ENCODE results near the gene COG5.

Gene COG5

DNA sequence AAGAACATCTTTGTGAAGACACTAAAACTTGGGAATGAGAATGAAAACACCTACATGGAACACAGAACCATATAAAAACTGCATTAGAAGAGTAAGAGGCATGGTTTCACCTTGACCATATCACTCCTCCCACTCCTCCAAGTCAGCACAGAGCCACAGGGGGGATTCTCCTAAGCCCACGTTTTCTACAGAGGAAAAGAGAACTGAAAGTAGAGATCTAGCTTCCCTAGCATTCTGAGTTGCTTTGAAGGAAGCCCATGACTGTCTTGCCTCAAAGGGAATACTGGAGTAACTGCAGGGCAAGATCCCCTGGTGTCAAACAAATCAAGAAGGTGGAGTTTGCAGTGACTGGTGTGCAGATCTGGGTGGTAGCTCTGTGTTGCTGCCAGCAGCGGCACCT, 351.0 kb downstream of the COG5 start:
- DNase-seq: no peak

GRCh38 chr7:107210400-107210799, 353.3 kb downstream of the COG5 start:
- DNase-seq: no peak

- DNase-seq: no peak
These were observed 354.2 kb downstream of the COG5 start for GRCh38 chr7:107209565-107209964.

GRCh38 chr7:107208563-107208962, 355.2 kb downstream of the COG5 start:
- no peak for DNase-seq

DNA sequence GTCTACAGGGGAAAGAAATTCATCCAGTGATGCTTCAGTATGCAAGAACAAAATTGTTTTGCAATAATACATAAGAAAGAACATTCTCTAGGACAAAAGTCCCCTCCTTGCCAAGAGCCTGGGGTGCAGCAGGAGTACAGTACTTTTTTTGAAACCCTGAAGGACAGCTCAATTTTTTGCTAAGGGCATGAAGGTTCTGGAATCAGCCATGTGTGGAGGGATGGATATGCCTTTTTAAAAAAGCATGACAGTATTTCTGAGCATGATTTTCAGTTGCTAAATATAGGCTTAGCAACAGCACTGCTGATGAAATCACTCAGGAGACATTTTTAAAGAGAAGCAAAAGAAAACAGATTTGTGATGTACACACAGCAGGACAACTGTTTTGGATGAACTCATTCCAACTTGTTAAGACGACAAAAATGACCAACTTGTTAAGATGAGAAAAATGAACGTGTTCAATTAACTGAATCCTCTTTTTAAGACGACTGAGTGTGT, 355.6 kb downstream of the COG5 start:
- no peak for DNase-seq

GRCh38 chr7:107207459-107207858, 356.3 kb downstream of the COG5 start:
- no peak for DNase-seq

DNA sequence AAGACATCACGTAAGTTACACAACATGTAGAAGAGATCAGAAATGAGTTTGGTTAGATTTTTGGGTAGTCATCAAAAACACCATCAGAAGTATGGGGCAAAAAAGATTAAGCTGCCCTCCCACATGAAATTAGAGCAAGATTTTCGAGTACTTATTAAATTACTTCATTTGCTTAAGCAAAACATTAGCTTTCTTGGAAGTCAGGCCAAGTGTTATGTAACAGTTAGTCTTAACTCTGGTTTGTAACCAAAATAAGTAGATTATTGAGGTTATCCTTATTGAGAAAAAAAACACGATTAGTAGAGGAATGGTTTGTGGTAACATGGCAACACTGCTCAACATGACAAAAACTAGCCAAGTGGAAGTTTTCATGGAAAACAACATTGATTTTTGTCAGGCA, 357.0 kb downstream of the COG5 start:
- DNase-seq: no peak

DNA sequence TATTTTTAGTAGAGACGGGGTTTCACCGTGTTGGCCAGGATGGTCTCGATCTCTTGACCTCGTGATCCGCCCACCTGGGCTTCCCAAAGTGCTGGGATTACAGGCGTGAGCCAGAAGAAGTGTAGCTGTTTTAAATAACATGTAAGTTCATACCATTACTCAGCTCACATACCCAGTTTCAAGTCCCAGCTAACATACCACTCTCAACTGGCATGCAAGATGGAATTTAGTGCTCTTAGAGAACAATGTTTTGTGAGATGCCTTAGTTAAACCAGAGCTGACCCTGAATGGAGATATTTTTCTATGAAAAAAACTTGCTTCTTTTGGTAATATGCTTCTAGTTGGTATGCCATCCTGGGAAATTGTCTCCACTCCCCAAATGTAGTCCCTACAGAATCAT, 357.6 kb downstream of the COG5 start:
- DNase-seq: no peak

GRCh38 chr7:107203607-107204006, 360.1 kb downstream of the COG5 start:
- no peak for DNase-seq

DNA sequence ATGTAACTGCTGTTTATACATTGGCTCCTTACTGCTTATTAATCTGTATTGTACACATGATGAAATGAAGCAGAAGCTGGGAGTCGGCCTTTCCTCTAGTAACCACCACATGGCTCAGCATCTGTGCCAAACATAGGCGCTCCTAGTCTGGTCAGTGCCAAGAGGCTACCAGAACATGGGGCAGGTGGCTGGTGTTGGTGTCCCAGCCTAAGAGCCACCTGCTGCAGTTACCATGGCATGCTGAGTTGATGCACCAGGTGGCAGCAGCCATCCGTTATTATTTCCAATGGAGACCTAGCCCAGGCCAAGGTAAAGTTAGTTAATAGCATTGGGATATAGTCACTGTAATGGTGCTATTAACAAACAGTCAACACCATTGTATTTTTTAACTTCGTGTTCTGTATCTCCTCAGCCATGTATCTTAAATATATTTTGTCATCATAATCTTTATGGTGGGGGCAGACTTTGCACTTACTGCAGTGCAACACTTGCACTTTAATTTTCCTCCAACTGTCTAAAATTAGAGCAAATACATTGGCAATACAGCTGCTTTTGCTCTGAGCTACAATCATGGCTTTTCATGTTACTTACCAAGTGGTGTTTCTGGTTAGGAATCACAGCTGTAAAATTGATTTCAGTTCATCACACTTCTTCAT, 361.8 kb downstream of the COG5 start:
- DNase-seq: no peak

DNA sequence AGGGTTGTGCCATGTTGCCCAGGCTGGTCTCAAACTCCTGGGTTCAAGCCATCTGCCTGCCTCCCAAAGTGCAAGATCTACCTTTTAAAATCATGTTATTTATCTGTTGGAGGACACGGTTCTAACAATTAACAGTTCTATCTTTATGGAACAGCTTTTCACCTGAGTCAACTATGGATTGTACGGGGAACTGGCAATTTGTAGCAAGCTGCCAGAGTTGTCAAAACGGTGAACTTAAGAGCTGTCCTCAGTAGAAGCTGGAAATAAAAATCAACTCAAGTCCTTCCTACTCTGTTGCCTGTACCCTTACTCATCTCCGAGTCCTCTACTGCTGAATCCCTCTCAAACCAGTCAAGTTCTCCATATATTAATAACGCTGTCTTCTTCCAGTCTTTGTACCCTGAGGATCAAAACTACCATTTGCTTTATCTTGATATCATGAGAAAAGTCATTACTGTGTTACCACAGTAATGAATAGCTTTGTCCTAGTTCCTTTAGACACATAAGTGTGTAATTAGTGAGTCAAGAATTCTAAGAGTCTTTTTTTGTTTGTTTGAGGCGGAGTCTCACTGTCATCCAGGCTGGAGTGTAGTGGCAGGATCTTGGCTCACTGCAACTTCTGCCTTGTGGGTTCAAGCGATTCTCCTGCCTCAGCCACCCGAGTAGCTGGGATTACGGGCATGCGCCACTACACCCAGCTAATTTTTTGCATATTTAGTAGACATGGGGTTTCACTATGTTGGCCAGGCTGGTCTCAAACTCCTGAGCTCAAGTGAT, 366.7 kb downstream of the COG5 start:
- DNase-seq: no peak

GRCh38 chr7:107194052-107194451, 369.7 kb downstream of the COG5 start:
- no peak for DNase-seq

- no peak for DNase-seq
These were observed 373.6 kb downstream of the COG5 start for GRCh38 chr7:107190090-107190489.

DNA sequence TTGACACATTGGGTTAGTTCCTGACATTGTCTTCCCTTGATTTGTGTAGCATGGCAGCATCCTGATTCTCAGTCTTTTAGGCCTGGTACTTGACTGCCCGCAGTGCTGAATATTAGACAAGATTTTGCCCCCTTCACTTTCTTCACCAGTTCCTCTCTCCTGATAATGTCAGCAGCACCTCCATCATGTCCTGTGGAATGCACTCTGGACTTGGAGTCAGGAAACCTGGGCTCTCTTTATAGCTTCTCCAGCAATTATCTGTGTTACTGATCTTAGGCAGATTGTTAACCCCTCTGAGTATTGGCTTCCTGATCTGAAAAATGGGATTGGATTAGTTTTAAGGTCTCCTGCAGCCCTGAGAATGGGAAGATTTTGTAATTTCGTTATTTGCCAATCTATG, 375.9 kb downstream of the COG5 start:
- DNase-seq: no peak

GRCh38 chr7:107186240-107186639, 377.5 kb downstream of the COG5 start:
- no peak for DNase-seq

- DNase-seq: no peak
These were observed 378.0 kb downstream of the COG5 start for GRCh38 chr7:107185716-107186115.

GRCh38 chr7:107181172-107181571, 382.5 kb downstream of the COG5 start:
- no peak for DNase-seq

DNA sequence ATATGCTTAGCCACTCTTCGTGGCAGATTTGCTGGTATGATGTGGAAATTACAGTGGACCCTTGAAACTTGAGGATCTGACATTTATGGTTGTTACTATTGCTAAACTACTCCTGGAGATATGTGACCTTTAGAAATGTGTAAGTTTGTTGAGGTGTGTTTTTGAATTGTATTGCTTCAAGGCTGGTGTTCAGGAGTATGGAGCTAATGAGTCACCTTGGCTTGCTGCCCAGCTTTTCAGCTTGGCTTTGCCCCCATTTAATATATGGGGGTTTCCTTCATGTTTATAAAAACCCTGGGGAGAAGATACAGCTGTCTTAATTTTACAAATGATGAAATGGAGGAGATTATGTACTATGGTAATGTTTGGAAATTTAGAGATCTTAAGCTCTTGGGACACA, 383.3 kb downstream of the COG5 start:
- no peak for DNase-seq

DNA sequence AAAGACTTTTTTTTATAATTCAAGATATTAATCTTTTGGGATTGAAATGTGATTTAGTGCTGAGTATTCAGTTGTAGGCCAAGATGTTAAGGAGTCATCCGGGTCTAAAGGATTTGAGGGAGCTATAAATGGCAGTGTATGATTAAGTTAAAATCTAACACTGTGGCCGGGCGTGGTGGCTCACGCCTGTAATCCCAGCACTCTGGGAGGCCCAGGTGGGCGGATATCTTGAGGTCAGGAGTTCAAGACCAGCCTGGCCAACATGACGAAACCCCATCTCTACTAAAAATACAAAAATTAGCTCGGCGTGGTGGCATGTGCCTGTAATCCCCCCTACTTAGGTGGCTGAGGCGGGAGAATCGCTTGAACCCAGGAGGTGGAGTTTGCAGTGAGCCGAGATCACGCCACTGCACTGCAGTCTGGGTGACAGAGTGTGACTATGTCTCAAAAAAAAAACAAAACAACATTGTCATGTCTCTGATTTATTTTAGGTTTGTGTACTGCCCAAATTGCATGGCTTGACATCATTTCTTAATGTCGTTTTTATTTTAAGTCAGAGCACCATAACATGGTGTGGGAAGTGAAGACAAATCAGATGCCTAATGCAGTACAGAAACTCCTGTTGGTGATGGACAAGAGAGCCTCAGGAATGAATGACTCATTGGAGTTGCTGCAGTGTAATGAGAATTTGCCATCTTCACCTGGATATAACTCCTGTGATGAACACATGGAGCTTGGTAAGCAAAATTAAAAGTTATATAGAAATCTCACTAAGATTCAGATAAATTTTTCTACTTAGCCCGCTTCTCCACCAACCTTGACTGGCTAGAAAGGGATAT, 384.2 kb downstream of the COG5 start:
- DNase-seq: no peak

GRCh38 chr7:107173691-107174406, 389.9 kb downstream of the COG5 start:
- DNase-seq: no peak

- DNase-seq: no peak
These were observed 390.5 kb downstream of the COG5 start for GRCh38 chr7:107173191-107173590.

DNA sequence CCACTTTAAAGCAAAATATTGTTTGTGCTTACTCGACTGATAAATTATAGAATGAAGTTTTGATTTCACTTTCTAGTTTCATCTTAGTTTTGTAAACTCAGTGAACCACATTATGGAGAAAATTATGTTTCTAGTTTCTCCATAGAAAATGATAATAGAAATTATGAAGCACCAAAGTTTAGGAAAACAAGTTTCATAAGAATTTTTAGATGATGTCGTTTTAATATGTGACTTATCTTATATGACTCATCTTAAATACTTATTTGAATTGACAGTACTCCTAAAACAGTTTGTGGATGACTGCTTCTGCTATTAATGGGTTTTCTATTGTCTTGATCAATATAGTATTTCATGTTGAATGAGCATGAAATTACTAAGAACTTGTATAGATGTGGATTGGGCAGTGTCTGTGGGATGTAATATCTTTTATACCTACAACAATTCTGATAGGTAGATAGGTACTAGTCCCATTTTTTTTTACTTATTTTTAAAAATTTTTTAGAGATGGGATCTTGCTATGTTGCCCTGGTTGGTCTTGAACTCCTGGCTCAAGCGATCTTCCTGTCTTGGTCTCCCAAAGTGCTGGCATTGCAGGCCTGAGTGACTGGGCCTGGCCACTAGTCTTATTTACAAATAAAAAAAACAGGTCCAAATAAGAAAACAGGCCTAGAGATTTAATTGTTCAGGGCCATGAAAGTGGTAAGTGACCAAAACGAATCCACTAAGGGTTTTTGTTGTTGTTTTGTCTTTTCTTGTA, 391.3 kb downstream of the COG5 start:
- DNase-seq: no peak
